NK-92 treated with Interleukin-12 subunit alpha and Interleukin-12 subunit beta, amount 100 ng/mL, for 24 hours (cell line): ENCODE measurements around the gene FAM110A.
A peak's percentile ranks its signal among the peaks of the same experiment; 100 is the strongest.
"Not testable (repeated sequence)": the region's sequence is repeated elsewhere in the genome, so short reads cannot be mapped to it uniquely, and the experiment has no call there.

Experiments used
- DNase-seq: peaks from one replicate; lab custom pipeline; 2025; lab: John Stamatoyannopoulos, UW

FAM110A gene

GRCh38 chr20:844473-845225, 11.1 kb downstream of the FAM110A start:
- DNase-seq = no peak

- no peak for DNase-seq
These were observed 11.8 kb downstream of the FAM110A start for GRCh38 chr20:845226-845868.

DNA sequence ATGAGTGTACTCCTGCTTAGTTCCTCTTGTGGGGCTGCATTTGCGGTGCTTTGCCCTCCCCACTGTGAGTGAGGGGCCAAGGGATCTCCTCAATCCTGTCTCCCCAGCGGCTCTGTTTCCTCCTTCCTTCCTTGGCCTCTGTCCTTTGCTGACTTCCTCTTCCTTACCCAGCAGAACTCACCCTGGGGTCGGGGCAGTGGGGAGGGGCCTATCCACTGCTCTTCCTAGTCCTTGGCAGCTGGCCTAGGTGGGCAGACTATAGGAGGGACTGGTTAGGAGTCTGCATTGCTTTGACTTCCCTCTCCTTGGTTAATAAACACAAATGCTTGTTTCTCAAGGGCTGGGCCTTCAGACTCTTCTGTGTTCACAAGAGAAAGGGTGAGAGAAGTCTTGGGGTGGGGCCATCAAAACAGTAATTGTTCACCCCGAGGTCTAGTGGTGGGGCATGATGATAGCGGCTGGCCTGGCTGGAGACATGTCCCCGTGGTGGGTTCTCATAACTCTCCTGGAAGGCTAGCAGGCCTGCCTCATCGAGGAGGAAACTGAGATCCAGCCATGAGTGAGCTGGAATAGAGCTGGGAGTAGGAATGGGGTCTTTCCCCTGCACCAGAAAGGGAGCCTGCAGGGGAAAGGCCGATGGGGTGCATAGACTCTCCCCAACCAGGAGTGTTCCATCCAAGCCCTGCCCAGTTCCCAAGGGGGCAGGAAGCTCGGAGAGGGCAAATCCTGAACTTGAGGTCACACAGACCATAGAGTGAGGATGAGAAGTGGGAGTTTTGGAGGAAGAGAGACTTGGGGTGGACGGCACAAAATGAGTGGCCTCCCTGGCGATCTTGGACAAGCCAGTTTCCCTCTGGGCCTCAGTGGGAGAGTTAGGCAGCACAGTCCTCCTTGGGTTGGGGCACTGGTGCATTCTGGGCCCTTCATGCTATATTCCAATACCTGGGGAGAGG, 12.7 kb downstream of the FAM110A start:
- DNase-seq = no peak

GRCh38 chr20:846894-847278, 13.4 kb downstream of the FAM110A start:
- DNase-seq = peak; percentile 11

DNA sequence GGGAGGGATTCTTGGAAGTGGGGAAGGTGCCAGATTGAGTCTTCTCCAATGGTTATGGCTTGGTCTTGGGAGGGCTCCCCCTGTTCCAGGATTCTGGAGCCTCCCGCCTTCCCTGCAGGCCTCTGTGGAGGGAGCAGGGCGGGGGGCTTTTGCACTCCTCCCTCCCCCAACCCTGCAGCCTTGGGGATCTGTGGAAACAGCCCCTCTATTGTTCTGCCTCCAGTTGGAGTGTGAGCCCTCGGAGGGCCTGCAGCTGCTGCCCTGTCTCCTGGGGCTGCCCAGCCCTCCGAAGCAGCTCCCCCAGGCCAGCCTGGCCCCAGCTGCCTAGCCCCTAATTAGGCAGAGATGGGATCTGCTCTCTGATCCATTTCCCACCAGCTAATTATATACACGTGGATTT, 14.7 kb downstream of the FAM110A start:
- DNase-seq = no peak

GRCh38 chr20:848731-849130, 15.2 kb downstream of the FAM110A start:
- DNase-seq = not testable (repeated sequence)

GRCh38 chr20:853406-853996, 20.0 kb downstream of the FAM110A start:
- DNase-seq = no peak

DNA sequence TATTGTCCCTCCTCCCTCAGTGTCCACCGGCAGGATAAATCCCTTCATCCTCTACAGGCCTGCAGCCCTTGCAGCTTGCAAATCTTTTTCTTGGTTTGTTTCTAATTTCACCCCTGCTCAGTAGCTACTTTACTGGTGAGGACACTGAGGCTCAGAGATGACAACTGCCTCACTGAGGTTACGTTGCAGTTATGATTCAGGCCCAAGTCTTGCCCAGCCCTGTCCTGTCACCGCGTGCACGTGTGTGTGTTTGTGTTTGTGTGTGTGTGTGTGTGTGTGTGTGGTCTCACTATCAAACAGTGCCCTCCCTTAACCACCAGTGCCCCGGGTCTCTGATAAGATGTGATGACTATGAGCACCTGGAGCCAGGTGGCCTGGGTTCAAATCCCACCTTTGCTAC, 21.1 kb downstream of the FAM110A start:
- DNase-seq = no peak

DNA sequence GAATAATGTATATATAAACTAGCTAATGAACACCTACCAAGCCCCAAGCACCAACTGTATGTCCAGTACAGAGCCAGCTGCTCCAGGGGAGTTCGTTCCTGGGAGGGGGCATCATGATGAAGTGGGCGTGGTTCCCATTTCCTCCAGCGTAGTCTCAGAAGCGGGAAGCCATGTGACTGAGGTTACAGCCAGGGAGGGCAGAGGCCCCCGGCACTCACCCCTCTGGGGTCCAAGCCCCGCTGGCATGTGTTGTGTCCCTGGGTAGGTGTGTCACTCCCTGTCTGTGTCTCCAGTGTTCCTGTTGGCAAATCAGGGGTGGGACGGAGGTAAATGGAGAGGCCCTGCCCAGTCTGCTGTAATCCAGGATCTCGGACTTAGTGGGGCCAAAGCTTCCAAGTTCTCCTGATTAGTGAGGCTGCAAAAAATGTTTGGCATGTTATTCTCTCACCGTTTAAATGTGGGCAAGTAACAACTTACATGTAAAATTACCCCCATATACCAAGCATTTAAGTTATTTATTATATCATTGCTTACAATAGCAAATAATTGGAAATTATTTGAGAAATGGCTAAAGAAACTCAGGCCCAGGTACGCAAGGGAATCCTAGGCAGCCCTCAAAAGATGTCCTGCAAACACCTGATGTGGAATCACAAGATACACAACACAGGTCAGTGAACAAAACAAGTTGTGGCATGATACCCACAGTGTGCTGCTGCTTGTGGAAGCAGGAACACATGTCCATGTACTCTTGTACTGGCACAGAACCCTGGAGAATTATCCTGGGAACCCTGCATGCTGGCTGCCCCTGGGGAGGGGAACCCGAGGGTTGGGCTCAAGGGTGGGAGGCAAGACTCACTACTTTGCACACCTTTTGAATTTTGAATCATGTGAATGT, 22.2 kb downstream of the FAM110A start:
- no peak for DNase-seq

- no peak for DNase-seq
These were observed 22.9 kb downstream of the FAM110A start for GRCh38 chr20:856361-856775.

DNA sequence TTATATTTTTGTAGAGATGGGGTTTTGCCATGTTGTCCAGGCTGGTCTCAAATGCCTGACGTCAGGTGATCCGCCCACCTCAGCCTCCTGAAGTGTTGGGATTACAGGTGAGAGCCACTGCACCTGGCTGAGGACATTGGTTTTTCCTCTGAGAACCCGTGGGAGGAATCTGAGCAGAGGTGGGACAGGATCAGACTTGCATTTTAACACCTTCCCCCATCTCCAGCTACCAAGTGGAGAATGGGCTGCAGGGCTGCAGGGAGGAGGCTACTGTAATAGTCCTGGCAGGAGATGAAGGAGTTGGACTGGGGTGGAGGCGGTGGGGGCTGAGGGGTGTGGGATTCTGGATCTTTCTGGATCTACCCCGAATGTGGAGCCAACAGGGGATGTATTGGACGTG, 24.5 kb downstream of the FAM110A start:
- DNase-seq = no peak

GRCh38 chr20:859751-860231, 26.3 kb downstream of the FAM110A start:
- no peak for DNase-seq

GRCh38 chr20:860891-861290, 27.4 kb downstream of the FAM110A start:
- no peak for DNase-seq

DNA sequence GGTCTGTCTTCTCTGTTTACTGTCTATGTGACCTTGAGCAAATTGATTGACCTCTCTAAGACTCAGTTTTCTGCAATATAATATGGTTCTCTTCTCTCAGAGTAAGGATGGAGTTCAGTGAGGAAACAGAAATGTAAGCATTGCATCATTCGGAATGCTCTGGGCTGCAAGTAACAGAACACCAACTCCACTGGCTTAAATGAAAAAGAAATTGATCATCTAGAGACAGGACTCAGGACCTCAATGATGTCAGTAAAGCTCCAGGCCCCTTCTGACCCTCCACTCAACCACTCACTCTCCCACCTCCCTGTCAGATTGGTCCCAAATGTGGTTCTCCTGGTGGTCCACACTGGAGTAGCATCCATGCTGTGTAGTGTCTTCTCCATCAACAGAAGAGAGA, 31.9 kb downstream of the FAM110A start:
- no peak for DNase-seq

DNA sequence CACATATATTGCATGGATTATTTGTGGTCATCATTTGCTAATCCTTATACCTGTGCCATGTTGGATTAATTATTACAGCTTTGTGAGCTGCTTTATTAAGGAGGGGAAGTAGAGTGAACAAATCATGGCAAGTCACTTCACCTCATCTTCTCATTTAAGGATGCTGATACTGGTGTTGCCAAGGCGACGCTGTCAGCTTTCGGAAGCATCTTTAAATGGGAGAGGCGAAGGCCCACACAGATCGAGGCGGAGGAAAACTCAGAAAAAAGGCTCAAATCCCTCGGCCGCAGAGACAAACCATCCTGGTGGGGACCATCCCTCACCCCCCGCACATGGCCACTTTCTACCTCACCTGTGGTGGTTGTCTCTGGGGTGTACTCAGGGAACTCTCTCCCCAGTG, 34.8 kb downstream of the FAM110A start:
- no peak for DNase-seq

DNA sequence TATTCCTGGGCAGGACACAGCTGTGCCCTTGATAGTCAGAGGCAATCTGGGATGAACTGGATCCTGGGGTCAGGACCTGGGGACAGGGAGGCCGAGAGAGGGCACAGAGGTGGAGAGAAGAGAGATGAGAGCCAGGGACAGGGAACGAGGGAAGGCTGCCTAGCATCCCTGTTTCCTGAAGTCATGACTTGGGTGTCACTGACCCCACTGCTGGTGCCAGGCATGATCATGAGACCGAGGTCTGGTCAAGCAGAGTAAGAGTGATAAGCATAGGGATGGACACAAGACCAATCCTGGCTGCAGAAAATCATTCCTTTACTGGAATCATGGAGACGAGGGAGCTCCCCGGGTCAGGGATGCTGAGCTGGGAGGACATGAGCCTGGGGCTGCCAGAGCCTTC, 36.1 kb downstream of the FAM110A start:
- no peak for DNase-seq

DNA sequence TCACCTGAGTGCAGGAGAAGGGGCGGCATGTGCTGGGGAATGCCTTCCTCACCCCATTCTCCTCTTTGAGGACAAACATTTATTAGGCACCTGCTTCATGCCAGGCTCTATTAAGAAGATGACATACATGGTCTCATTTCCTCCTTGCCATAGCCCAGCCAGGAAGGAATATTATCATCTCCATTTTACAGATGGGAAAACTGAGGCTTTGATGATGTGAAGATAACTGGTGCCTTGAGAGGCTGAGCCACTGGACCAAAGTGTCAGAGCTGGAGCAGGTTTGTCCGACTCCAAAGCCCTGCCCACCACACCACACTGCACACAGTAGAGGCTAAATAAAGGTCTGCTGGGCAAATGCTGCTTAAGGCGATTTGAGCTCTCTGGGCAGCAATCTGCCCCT, 37.2 kb downstream of the FAM110A start:
- no peak for DNase-seq

- no peak for DNase-seq
These were observed 37.9 kb downstream of the FAM110A start for GRCh38 chr20:871436-871835.

DNA sequence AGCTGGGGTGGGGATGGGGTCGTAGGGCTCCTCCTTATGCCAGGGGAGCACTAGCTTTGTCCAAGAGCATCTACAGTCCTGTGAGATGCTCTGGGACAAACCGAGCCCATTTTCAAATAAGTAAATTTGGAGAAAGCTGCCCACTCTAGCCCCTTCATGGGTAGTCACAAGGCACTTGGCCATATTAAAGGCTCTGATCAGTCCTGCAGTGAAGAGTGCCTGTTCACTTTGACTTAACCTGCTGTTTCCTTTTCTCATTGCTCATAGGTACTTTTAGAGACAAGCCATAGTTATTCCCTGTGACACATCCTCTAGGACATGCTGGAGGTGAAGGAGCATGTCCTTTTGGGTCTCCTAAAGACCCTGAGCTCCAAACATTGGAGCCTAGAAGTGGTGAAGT, 38.4 kb downstream of the FAM110A start:
- DNase-seq = no peak

DNA sequence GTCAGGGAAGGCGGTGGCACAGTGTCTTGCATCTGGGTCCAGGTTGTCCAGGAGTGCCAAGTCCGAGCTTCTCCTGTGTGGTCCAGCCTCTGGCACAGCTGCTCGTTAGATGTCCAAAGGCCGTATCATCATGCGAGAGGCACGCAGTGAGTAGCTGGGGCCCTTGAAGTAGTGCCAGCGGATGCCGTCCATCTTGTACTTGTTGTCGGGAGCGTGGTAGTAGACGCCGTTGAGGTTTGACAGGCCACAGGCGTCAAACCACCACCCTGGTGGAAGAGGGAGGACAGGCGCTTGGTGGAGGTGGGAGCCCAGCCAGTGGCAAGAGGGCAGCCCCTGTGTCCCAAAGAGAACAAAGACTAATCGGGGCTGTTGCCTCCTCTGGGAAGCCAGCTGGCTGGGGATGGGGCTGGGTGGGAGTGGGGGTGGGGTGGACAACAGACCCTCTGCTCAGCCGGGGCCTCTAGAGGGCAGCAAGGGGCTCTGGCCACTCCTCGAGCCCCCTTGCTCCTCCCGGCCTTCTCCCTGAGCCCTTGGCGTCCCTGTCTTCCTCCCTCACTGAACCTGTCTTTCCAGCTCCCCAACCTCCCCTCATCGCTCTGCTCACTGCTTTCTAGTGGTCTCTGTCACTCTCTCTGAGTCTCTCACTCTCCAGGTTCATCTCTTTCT, 39.5 kb downstream of the FAM110A start:
- DNase-seq = no peak
